ENCODE measurements around the gene GPR108. TPM values are rescaled to one million over a fixed set of nuclear protein-coding genes. Genes with fewer than 3 reads are reported as not detected.

The GPR108 gene
- total RNA-seq, 3 donors from 2014 or later (not counting 1 experiment from before 2014, with no cell fraction given), result 66.1 to 78.0 (median 76.9) TPM

- Histone ChIP-seq H3K36me3 (ENCODE audit: control insufficient read depth, insufficient read depth, low read length) (no peaks in the 10 kb centered on the region), H3K27me3 (ENCODE audit: control insufficient read depth, insufficient read depth, low read length) (no peaks in the 10 kb centered on the region), H3K4me1 (ENCODE audit: control insufficient read depth, insufficient read depth, low read length) (peaks cover 9% of the 10 kb centered on the region), H3K27ac (ENCODE audit: low read length) (no peak overlapping the region), H3K9me3 (ENCODE audit: control insufficient read depth, insufficient read depth, low read length) (no peaks in the 10 kb centered on the region), H3K4me3 (ENCODE audit: low read length) (no peak overlapping the region)
- intact Hi-C loops (cut with micrococcal nuclease), result no loop called here
- Mint-ChIP-seq H3K27ac (no peak overlapping the region), H3K4me3 (no peak overlapping the region), H3K36me3 (no peaks in the 10 kb centered on the region), H3K27me3 (ENCODE audit: low read depth in 2 of 2) (no peaks in the 10 kb centered on the region), H3K9me3 (no peaks in the 10 kb centered on the region), H3K4me1 (peaks cover 19 to 30% of the 10 kb centered on the region in 2 donors)
- ATAC-seq (no peak), DNase-seq (no peak)
- TF ChIP-seq CTCF (IDR thresholded peaks at IDR 0.05), result no peak
- 84% methylated on average over 3 of the region's 3 CpGs for WGBS (ENCODE audit: insufficient coverage)
Measured at GRCh38 chr19:6682607-6683128, 54.7 kb downstream of the GPR108 start.

GRCh38 chr19:6680141-6680540, 57.2 kb downstream of the GPR108 start:
- 95% methylated on average over 1 of the region's 1 CpG for WGBS (ENCODE audit: insufficient coverage)
- H3K4me1 Mint-ChIP-seq, result peaks cover 33 to 40% of the 10 kb centered on the region in 2 donors
- intact Hi-C loops (cut with micrococcal nuclease), result no loop called here

More at GRCh38 chr19:6680141-6680540, 57.2 kb downstream of the GPR108 start:
- DNase-seq (no peak), ATAC-seq (no peak)
- no peaks in the 10 kb centered on the region for H3K36me3 Mint-ChIP-seq
- H3K9me3 ChIP-seq (ENCODE audit: control insufficient read depth, insufficient read depth, low read length), result no peaks in the 10 kb centered on the region
- H3K27ac Mint-ChIP-seq, result no peak overlapping the region
- H3K4me3 Mint-ChIP-seq, result no peak overlapping the region
- H3K4me1 ChIP-seq (ENCODE audit: control insufficient read depth, insufficient read depth, low read length), result peaks cover 23% of the 10 kb centered on the region
- no peak overlapping the region for H3K4me3 ChIP-seq (ENCODE audit: low read length)
- H3K27me3 Mint-ChIP-seq (ENCODE audit: low read depth in 2 of 2), result no peaks in the 10 kb centered on the region
- no peak overlapping the region for H3K27ac ChIP-seq (ENCODE audit: low read length)
- TF ChIP-seq CTCF (IDR thresholded peaks at IDR 0.05), result no peak
- H3K36me3 ChIP-seq (ENCODE audit: control insufficient read depth, insufficient read depth, low read length), result no peaks in the 10 kb centered on the region
- no peaks in the 10 kb centered on the region for H3K27me3 ChIP-seq (ENCODE audit: control insufficient read depth, insufficient read depth, low read length)
- no peaks in the 10 kb centered on the region for H3K9me3 Mint-ChIP-seq

Other genes starting within 250 kb of the GPR108 start
- gene TUBB4A, start 235.3 kb downstream of the GPR108 start, total RNA-seq, result 1 to 10 TPM in 2 of 3 donors, under 1 TPM in 1; 0.40 to 2.6 (median 1.8) TPM
- 1 to 10 TPM; 3.3 to 6.0 (median 5.6) TPM for gene TNFSF9, start 206.6 kb downstream of the GPR108 start, total RNA-seq
- 1 to 10 TPM in 2 of 3 donors, under 1 TPM in 1; 0.52 to 1.2 (median 1.2) TPM for gene CD70, start 146.4 kb downstream of the GPR108 start, total RNA-seq
- gene TNFSF14, start 67.4 kb downstream of the GPR108 start, total RNA-seq, result 10 to 100 TPM; 10.8 to 20.0 (median 11.8) TPM
- gene C3, start 16.9 kb downstream of the GPR108 start, total RNA-seq, result 1 to 10 TPM in 1 of 3 donors, under 1 TPM in 1, not detected in 1; 0.38 to 5.5 TPM
- 1 to 10 TPM; 1.0 to 5.2 (median 3.3) TPM for gene TRIP10, start 2.1 kb upstream of the GPR108 start, total RNA-seq
- gene SH2D3A, start 29.9 kb upstream of the GPR108 start, total RNA-seq, result 10 to 100 TPM; 14.6 to 20.1 (median 15.3) TPM
- gene VAV1, start 35.1 kb upstream of the GPR108 start, total RNA-seq, result 100 to 1,000 TPM; 141 to 167 (median 164) TPM
- gene ADGRE1, start 150.0 kb upstream of the GPR108 start, total RNA-seq, result 10 to 100 TPM in 2 of 3 donors, 1 to 10 TPM in 1; 2.6 to 13.7 (median 13.0) TPM

All from natural killer cell (primary cell).